Hepatocyte (in vitro differentiated cells): ENCODE results near the gene SMLR1. TPM values are rescaled to one million over a fixed set of nuclear protein-coding genes. Genes with fewer than 3 reads are reported as not detected.

ENCODE experiments used
- DNase-seq: peaks from one replicate; pipeline ENCODE4 v3.0.0-alpha.2; 2016; ENCODE audit warnings: low spot score
- H2AFZ ChIP-seq: fragments of 200-600 bp; sonication (generic); 2 replicates; pipeline ENCODE4 v1.6.0; 2016; ENCODE audit warnings: antibody characterized with exemption, mild to moderate bottlenecking
- H3K27ac ChIP-seq: fragments of 200-600 bp; sonication (generic); 2 replicates; pipeline ENCODE4 v1.5.1; 2016; ENCODE audit warnings: mild to moderate bottlenecking
- H3K27me3 ChIP-seq: fragments of 200-600 bp; sonication (generic); 2 replicates; pipeline ENCODE4 v1.6.1; 2016
- H3K36me3 ChIP-seq: fragments of 200-600 bp; sonication (generic); replicated peaks from 2 replicates; pipeline ENCODE4 v1.5.1; 2016; ENCODE audit warnings: low read depth; ENCODE audit not compliant: insufficient read depth
- H3K4me1 ChIP-seq: fragments of 200-600 bp; sonication (generic); 2 replicates; pipeline ENCODE4 v1.5.1; 2016; ENCODE audit warnings: mild to moderate bottlenecking, moderate library complexity; ENCODE audit not compliant: insufficient read depth
- H3K4me2 ChIP-seq: fragments of 200-600 bp; sonication (generic); 2 replicates; pipeline ENCODE4 v1.6.0; 2016
- H3K4me3 ChIP-seq: fragments of 200-600 bp; sonication (generic); 2 replicates; pipeline ENCODE4 v1.5.1; 2016; ENCODE audit warnings: mild to moderate bottlenecking
- H3K79me2 ChIP-seq: fragments of 200-600 bp; sonication (generic); 2 replicates; pipeline ENCODE4 v1.6.0; 2017; ENCODE audit warnings: mild to moderate bottlenecking
- H3K9me2 ChIP-seq: fragments of 200-600 bp; sonication (generic); replicated peaks from 2 replicates; pipeline ENCODE4 v1.6.0; 2017; ENCODE audit warnings: mild to moderate bottlenecking; ENCODE audit not compliant: insufficient read depth
- H3K9me3 ChIP-seq: fragments of 200-600 bp; sonication (generic); 2 replicates; pipeline ENCODE4 v1.5.1; 2016; ENCODE audit warnings: low read depth, mild to moderate bottlenecking
- H4K20me1 ChIP-seq: fragments of 200-600 bp; sonication (generic); 2 replicates; pipeline ENCODE4 v1.6.0; 2016; ENCODE audit warnings: mild to moderate bottlenecking; ENCODE audit not compliant: insufficient read depth, poor library complexity, severe bottlenecking
- CTCF ChIP-seq: fragments of 200-600 bp; sonication (generic); IDR thresholded peaks from 2 replicates; pipeline ENCODE4 v1.5.1; 2016; ENCODE audit warnings: antibody characterized with exemption, mild to moderate bottlenecking; ENCODE audit not compliant: poor library complexity
- EZH2 ChIP-seq: fragments of 200-600 bp; sonication (generic); IDR thresholded peaks from 2 replicates; pipeline ENCODE4 v1.6.1; 2016; ENCODE audit warnings: antibody characterized with exemption, mild to moderate bottlenecking, borderline replicate concordance
- EZH2phosphoT487 ChIP-seq: fragments of 200-600 bp; sonication (generic); IDR thresholded peaks from one replicate; pipeline ENCODE4 v1.6.1; 2018; ENCODE audit warnings: antibody characterized with exemption, mild to moderate bottlenecking, low read depth, moderate library complexity; ENCODE audit not compliant: unreplicated experiment, severe bottlenecking
- whole genome bisulfite sequencing: methylation state at CpG from one replicate; pipeline ENCODE4 v1.1.6; 2016; ENCODE audit warnings: low lambda C conversion rate; ENCODE audit errors: missing lambda C conversion rate; 5-methylcytosine and 5-hydroxymethylcytosine counted together
- polyA plus RNA-seq: library from polyadenylated mRNA; unstranded; fragments of >200 nt; fragmentation: Nextera tagmentation; extraction: Ambion mirVana; gene quantifications from 2 replicates; pipeline ENCODE4 v1.2.1, GENCODE V29; 2016
- total RNA-seq: library from RNA; depleted of rRNA; stranded (reverse); fragments of >200 nt; gene quantifications from 2 replicates; pipeline ENCODE4 v1.2.3, GENCODE V29; 2014

The SMLR1 gene
- total and polyA plus RNA-seq, 2 experiments from 2014 or later, result 28.9 to 31.0 TPM

- no peak overlapping the region for H3K4me3 ChIP-seq
- H3K79me2 ChIP-seq, result no peaks in the 10 kb centered on the region
- H3K27ac ChIP-seq, result peak overlapping the region; percentile 46
- H3K9me2 ChIP-seq, result no peaks in the 10 kb centered on the region
- TF ChIP-seq EZH2phosphoT487 (no peak), EZH2 (no peak), CTCF (no peak)
- no peak overlapping the region for H2AFZ ChIP-seq
- 76% methylated on average over 11 of the region's 11 CpGs for WGBS
- no peaks in the 10 kb centered on the region for H3K36me3 ChIP-seq
- no peaks in the 10 kb centered on the region for H3K9me3 ChIP-seq
- peaks cover 5% of the 10 kb centered on the region for H3K4me1 ChIP-seq
- H3K4me2 ChIP-seq, result peak overlapping the region; percentile 43
- no peaks in the 10 kb centered on the region for H4K20me1 ChIP-seq
- H3K27me3 ChIP-seq, result no peaks in the 10 kb centered on the region
- DNase-seq, result no peak
These were observed 37.1 kb downstream of the SMLR1 start for GRCh38 chr6:130864344-130864743.

GRCh38 chr6:130865793-130866192, 38.6 kb downstream of the SMLR1 start:
- Histone ChIP-seq H3K4me2 (no peak overlapping the region), H2AFZ (no peak overlapping the region), H3K9me2 (no peaks in the 10 kb centered on the region), H3K27me3 (no peaks in the 10 kb centered on the region), H4K20me1 (no peaks in the 10 kb centered on the region), H3K4me3 (no peak overlapping the region), H3K9me3 (no peaks in the 10 kb centered on the region), H3K36me3 (no peaks in the 10 kb centered on the region), H3K79me2 (no peaks in the 10 kb centered on the region), H3K27ac (no peak overlapping the region), H3K4me1 (peaks cover 5% of the 10 kb centered on the region)
- no peak for DNase-seq
- TF ChIP-seq EZH2 (no peak), CTCF (no peak), EZH2phosphoT487 (no peak)
- WGBS, result 95% methylated on average over 4 of the region's 4 CpGs

GRCh38 chr6:130869681-130870080, 42.5 kb downstream of the SMLR1 start:
- Histone ChIP-seq H3K27ac (no peak overlapping the region), H3K79me2 (no peaks in the 10 kb centered on the region), H3K9me3 (no peaks in the 10 kb centered on the region), H3K36me3 (no peaks in the 10 kb centered on the region), H3K4me3 (no peak overlapping the region), H3K4me2 (no peak overlapping the region), H3K9me2 (no peaks in the 10 kb centered on the region), H3K4me1 (no peaks in the 10 kb centered on the region), H4K20me1 (no peaks in the 10 kb centered on the region), H3K27me3 (no peaks in the 10 kb centered on the region), H2AFZ (no peak overlapping the region)
- DNase-seq, result no peak
- TF ChIP-seq EZH2 (no peak), EZH2phosphoT487 (no peak), CTCF (no peak)
- 91% methylated on average over 10 of the region's 10 CpGs for WGBS
